LoVo (cell line): Measurements from ENCODE around the gene MTMR12.

Source experiments
- DNase-seq: peaks from one replicate; pipeline ENCODE4 v3.0.0-alpha.2; 2016; ENCODE audit warnings: low spot score

MTMR12 gene

DNA sequence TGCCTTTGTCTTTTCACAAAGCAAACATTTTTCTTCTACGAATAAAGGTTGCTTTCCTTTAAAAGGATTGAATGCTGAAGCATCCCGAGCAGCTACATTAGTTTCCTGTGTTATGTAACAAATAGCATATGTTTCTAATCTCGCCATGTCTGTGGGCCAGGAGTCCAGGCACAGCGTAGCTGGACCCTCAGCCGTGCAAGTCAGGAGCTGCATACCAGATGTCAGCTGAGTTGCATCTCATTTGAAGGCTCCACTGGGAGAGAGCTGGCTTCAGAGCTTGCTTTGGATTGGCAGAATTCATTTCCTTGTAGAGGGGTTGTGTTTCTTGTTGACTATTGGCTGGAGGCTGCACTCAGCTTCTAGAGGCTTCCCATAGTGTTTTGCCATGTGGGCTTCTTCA lies 122.6 kb downstream of the MTMR12 start:
- no peak for DNase-seq

DNA sequence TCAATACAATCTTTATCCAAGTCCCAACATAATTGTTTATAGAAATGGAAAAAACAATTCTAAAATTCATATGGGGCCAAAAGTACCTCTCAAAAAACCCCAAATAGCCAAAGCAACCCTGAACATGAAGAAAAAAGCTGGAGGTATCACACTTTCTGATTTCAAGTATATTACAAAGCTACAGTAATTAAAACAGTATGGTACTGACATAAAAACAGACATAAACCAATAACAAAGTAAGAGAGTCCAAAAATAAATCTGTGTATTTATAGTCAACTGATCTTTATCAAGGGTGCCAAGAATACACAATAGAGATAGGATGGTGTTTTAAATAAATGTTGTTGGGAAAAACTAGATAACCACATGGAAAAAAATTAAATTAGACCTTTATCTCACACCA lies 125.1 kb downstream of the MTMR12 start:
- DNase-seq = no peak

DNA sequence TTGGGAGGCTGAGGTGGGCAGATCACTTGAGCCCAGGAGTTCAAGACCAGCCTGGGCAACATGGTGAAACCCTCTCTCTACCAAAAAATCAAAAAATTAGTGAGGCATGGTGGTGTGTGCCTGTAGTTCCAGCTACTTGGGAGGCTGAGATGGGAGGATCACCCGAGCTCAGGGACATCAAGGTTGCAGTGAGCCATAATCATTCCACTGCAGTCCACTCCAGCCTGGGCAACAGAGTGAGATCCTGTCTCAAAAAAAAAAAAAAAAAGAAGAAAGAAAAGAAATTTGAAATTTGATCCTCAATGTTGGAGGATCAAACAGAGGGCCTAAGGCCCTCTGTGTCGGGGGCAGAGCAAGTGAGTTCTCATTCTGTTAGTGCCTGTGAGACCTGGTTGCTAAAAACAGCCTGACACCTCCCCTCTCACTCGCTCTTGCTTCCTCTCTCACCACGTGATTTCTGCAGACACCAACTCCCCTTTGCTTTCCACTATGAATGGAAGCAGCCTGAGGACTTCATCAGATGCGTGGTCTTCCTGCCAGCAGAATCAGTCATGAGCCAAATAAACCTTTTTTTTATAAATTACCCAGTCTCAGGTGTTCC lies 130.2 kb downstream of the MTMR12 start:
- no peak for DNase-seq
